Mesendoderm (in vitro differentiated cells): ENCODE data around the gene ARHGEF19.

Source experiments
- DNase-seq: peaks from one replicate; pipeline ENCODE4 v3.0.0; 2013
- H2AK5ac ChIP-seq: 2 replicates; pipeline ENCODE4 v1.6.1; 2013; ENCODE audit warnings: low read length, inconsistent platforms
- H2BK120ac ChIP-seq: 2 replicates; pipeline ENCODE4 v1.6.1; 2013; ENCODE audit warnings: low read depth, mild to moderate bottlenecking, low read length, moderate library complexity, mixed read lengths
- H2BK15ac ChIP-seq: replicated peaks from 2 replicates; pipeline ENCODE4 v1.6.1; 2013; ENCODE audit warnings: low read depth, mild to moderate bottlenecking, moderate library complexity
- H2BK5ac ChIP-seq: 2 replicates; pipeline ENCODE4 v1.6.1; 2013; ENCODE audit warnings: low read length, inconsistent platforms
- H3K18ac ChIP-seq: 2 replicates; pipeline ENCODE4 v1.6.1; 2013; ENCODE audit warnings: mild to moderate bottlenecking, low read length, mixed read lengths
- H3K23ac ChIP-seq: one replicate; pipeline ENCODE4 v1.6.1; 2013; ENCODE audit warnings: low read length
- H3K27ac ChIP-seq: 2 replicates; pipeline ENCODE4 v1.5.1; 2013; ENCODE audit warnings: low read depth, mild to moderate bottlenecking, inconsistent platforms, low read length, moderate library complexity
- H3K27me3 ChIP-seq: 2 replicates; pipeline ENCODE4 v1.6.1; 2013; ENCODE audit warnings: low read length, control low read depth, mild to moderate bottlenecking, inconsistent platforms; ENCODE audit not compliant: insufficient read depth, poor library complexity
- H3K36me3 ChIP-seq: 2 replicates; pipeline ENCODE4 v1.6.1; 2013; ENCODE audit warnings: low read length, inconsistent platforms; ENCODE audit not compliant: control insufficient read depth, insufficient read depth
- H3K4ac ChIP-seq: one replicate; pipeline ENCODE4 v1.6.1; 2013; ENCODE audit warnings: low read depth, mild to moderate bottlenecking, low read length, moderate library complexity
- H3K4me1 ChIP-seq: 2 replicates; pipeline ENCODE4 v1.6.1; 2013; ENCODE audit warnings: low read depth, low read length, inconsistent platforms; ENCODE audit not compliant: control insufficient read depth
- H3K4me2 ChIP-seq: 2 replicates; pipeline ENCODE4 v1.6.1; 2013; ENCODE audit warnings: low read length
- H3K4me3 ChIP-seq: 2 replicates; pipeline ENCODE4 v1.5.1; 2013; ENCODE audit warnings: mild to moderate bottlenecking, low read length
- H3K56ac ChIP-seq: one replicate; pipeline ENCODE4 v1.6.1; 2013; ENCODE audit warnings: low read length
- H3K79me1 ChIP-seq: 2 replicates; pipeline ENCODE4 v1.6.1; 2013; ENCODE audit warnings: low read length, inconsistent platforms
- H3K79me2 ChIP-seq: 2 replicates; pipeline ENCODE4 v1.6.1; 2013; ENCODE audit warnings: mild to moderate bottlenecking, low read length; ENCODE audit not compliant: control insufficient read depth, insufficient read depth
- H3K9ac ChIP-seq: 2 replicates; pipeline ENCODE4 v1.6.1; 2013; ENCODE audit warnings: low read length, inconsistent platforms
- H4K5ac ChIP-seq: one replicate; pipeline ENCODE4 v1.6.1; 2013; ENCODE audit warnings: low read length
- H4K8ac ChIP-seq: one replicate; pipeline ENCODE4 v1.6.1; 2013; ENCODE audit warnings: low read depth, mild to moderate bottlenecking, control low read depth, low read length, moderate library complexity
- WGBS: extraction: QIAGEN DNeasy Blood & Tissue Kit; methylation state at CpG from one replicate; pipeline ENCODE4 v1.1.7; 2013; ENCODE audit warnings: low lambda C conversion rate, missing lambda C conversion rate; ENCODE audit not compliant: insufficient coverage; ENCODE audit errors: extremely low coverage; 5-methylcytosine and 5-hydroxymethylcytosine counted together

ARHGEF19 gene

GRCh38 chr1:16250524-16251251, 38.2 kb upstream of the ARHGEF19 start:
- Histone ChIP-seq H3K36me3 (peaks cover 3% of the 10 kb centered on the region), H3K4me1 (no peaks in the 10 kb centered on the region), H3K18ac (no peak overlapping the region), H3K4me3 (no peak overlapping the region), H3K56ac (no peak overlapping the region), H3K4ac (no peak overlapping the region), H2AK5ac (no peak overlapping the region), H2BK15ac (no peak overlapping the region), H2BK5ac (no peak overlapping the region), H4K8ac (no peak overlapping the region), H4K5ac (no peak overlapping the region), H3K4me2 (no peak overlapping the region), H3K27ac (no peak overlapping the region), H2BK120ac (no peak overlapping the region), H3K23ac (no peak overlapping the region), H3K79me1 (no peaks in the 10 kb centered on the region), H3K79me2 (no peaks in the 10 kb centered on the region), H3K9ac (no peak overlapping the region), H3K27me3 (no peaks in the 10 kb centered on the region)
- DNase-seq = no peak
- no CpG with 5 or more reads among the region's 15 CpGs for WGBS

- H3K23ac ChIP-seq = no peak overlapping the region
- no peak overlapping the region for H3K4me2 ChIP-seq
- no peak overlapping the region for H3K9ac ChIP-seq
- no peak overlapping the region for H3K4me3 ChIP-seq
- H2BK120ac ChIP-seq = no peak overlapping the region
- H3K36me3 ChIP-seq = peaks cover 3% of the 10 kb centered on the region
- no peaks in the 10 kb centered on the region for H3K27me3 ChIP-seq
- H4K8ac ChIP-seq = no peak overlapping the region
- no peak overlapping the region for H3K4ac ChIP-seq
- H2BK15ac ChIP-seq = no peak overlapping the region
- H4K5ac ChIP-seq = no peak overlapping the region
- no CpG with 5 or more reads among the region's 3 CpGs for WGBS
- H3K18ac ChIP-seq = no peak overlapping the region
- H2AK5ac ChIP-seq = no peak overlapping the region
- H3K4me1 ChIP-seq = no peaks in the 10 kb centered on the region
- no peaks in the 10 kb centered on the region for H3K79me1 ChIP-seq
- H3K27ac ChIP-seq = no peak overlapping the region
- H3K56ac ChIP-seq = no peak overlapping the region
- DNase-seq = no peak
- no peak overlapping the region for H2BK5ac ChIP-seq
- no peaks in the 10 kb centered on the region for H3K79me2 ChIP-seq
Observed at GRCh38 chr1:16249596-16250241, 37.3 kb upstream of the ARHGEF19 start.

DNA sequence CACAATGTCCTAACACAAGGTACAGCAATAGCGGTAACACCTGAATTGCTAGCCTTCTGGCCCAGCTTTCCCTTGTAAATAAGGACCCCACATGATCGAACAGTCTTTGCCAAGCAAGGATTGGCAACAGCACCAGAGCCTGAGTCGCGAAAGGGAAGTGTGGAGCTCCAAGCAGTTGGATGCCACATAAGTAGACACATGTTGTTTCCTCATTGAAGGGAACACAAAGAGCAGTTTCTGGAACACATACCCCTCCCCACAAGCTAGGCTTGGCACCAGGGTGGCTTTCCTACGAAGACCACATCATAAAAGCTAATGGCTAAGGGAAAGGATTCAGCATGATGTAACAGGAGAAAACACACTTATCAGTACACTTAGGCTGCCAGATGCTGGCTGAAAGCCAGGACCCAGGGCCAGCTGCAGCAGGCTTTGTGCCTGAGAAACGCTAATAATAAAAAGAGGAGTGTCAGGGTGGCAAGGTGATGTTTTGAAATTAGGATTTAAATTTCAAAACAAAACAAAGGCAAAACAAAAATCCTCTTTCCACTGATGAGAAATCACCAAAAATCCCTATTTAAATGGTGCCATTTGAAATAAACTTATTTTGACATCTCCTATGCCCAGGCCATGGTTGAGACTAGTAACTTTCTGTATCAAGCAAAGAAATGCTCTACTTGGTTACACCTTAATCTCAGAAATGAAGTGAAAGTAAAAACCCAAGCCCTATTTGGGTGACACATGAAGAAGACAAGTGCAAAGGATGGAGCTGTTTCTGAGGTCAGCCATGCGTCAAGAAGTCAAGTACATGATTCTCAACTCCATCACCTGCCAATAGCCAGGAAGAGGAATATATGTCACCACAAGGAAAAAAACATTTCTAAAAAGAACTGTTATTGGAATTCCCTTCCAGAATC, 36.4 kb upstream of the ARHGEF19 start:
- Histone ChIP-seq H3K56ac (no peak overlapping the region), H3K4me2 (no peak overlapping the region), H3K4me1 (no peaks in the 10 kb centered on the region), H3K79me1 (no peaks in the 10 kb centered on the region), H3K36me3 (peaks cover 1% of the 10 kb centered on the region), H4K5ac (no peak overlapping the region), H2AK5ac (no peak overlapping the region), H2BK5ac (no peak overlapping the region), H2BK120ac (no peak overlapping the region), H2BK15ac (no peak overlapping the region), H3K18ac (no peak overlapping the region), H3K23ac (no peak overlapping the region), H3K27me3 (no peaks in the 10 kb centered on the region), H3K27ac (no peak overlapping the region), H3K4ac (no peak overlapping the region), H3K4me3 (no peak overlapping the region), H3K9ac (no peak overlapping the region), H4K8ac (no peak overlapping the region), H3K79me2 (no peaks in the 10 kb centered on the region)
- no CpG with 5 or more reads among the region's 7 CpGs for WGBS
- no peak for DNase-seq

DNA sequence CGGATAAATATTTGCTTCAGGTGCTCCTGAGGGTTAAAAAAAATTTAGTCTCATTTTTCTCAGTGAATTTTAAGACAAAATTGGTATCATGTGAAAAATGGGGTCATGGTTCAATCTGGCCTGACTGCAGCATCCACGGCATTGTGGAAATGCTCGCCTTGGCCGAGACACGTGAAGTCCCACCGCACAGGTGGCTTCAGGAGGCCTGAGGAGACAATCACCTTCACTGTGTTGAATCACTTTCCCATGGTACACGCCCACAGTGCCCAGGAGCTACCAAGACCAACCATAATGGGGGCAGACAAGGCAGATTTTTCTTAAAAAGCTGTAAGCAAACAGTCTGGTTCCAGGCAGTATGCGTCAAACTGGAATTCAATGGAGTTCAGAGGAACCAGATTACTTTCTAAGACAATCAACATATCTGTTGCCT, 35.6 kb upstream of the ARHGEF19 start:
- H3K27me3 ChIP-seq = no peaks in the 10 kb centered on the region
- no peak overlapping the region for H3K4me2 ChIP-seq
- no peaks in the 10 kb centered on the region for H3K79me1 ChIP-seq
- no peak overlapping the region for H4K8ac ChIP-seq
- WGBS = no CpG with 5 or more reads among the region's 8 CpGs
- peaks cover 1% of the 10 kb centered on the region for H3K36me3 ChIP-seq
- no peak overlapping the region for H2AK5ac ChIP-seq
- DNase-seq = no peak
- H4K5ac ChIP-seq = no peak overlapping the region
- no peak overlapping the region for H3K4ac ChIP-seq
- H3K18ac ChIP-seq = no peak overlapping the region
- no peak overlapping the region for H2BK15ac ChIP-seq
- H3K56ac ChIP-seq = no peak overlapping the region
- no peak overlapping the region for H3K27ac ChIP-seq
- no peak overlapping the region for H2BK120ac ChIP-seq
- H3K23ac ChIP-seq = no peak overlapping the region
- H3K9ac ChIP-seq = no peak overlapping the region
- H3K4me1 ChIP-seq = no peaks in the 10 kb centered on the region
- H3K4me3 ChIP-seq = no peak overlapping the region
- H2BK5ac ChIP-seq = no peak overlapping the region
- no peaks in the 10 kb centered on the region for H3K79me2 ChIP-seq

GRCh38 chr1:16247441-16247840, 35.0 kb upstream of the ARHGEF19 start:
- Histone ChIP-seq H3K79me1 (no peaks in the 10 kb centered on the region), H3K36me3 (peaks cover 1% of the 10 kb centered on the region), H2AK5ac (no peak overlapping the region), H3K23ac (no peak overlapping the region), H3K9ac (no peak overlapping the region), H3K4me1 (no peaks in the 10 kb centered on the region), H3K79me2 (no peaks in the 10 kb centered on the region), H3K56ac (no peak overlapping the region), H2BK5ac (no peak overlapping the region), H3K27me3 (no peaks in the 10 kb centered on the region), H3K18ac (no peak overlapping the region), H4K5ac (no peak overlapping the region), H3K4ac (no peak overlapping the region), H3K4me2 (no peak overlapping the region), H3K27ac (no peak overlapping the region), H2BK15ac (no peak overlapping the region), H3K4me3 (no peak overlapping the region), H2BK120ac (no peak overlapping the region), H4K8ac (no peak overlapping the region)
- DNase-seq = no peak
- WGBS = no CpG with 5 or more reads among the region's 2 CpGs
